ENCODE data around the gene TMEM119. TPM values are rescaled to one million over a fixed set of nuclear protein-coding genes. Genes with fewer than 3 reads are reported as not detected.
A peak's percentile ranks its signal among the peaks of the same experiment; 100 is the strongest.

TMEM119 gene
- total and polyA plus RNA-seq, 2 of the 8 experiments (the other 6 are each of a cell fraction or from before 2014, with no cell fraction given), result 0.35 to 0.61 TPM

DNA sequence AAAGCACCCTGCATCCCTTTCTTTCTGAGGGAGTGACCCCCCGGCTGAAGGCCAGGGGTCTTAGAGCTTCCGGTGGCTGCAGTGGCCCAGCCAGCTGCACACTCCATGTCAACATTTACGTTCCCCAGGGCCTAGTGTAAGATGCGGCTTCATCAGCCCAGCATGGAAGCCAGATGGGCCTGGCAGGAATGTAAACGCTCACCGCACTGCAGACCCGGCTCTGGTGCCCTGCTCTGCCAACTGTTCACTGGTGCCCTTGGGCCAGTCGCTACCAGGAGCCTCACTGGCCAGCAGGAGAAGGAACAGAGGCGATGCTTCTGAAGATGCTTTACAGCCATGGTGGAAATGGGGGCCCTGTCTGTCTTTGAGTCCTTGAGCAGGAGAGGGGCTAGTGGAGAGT lies 8.6 kb upstream of the TMEM119 start:
- no peak overlapping the region; a peak in 1 of 7 replicates for H3K9ac ChIP-seq (replicated peaks in 1 of 4; ENCODE audit: extremely low read depth in 1 of 4, low read depth in 3 of 4, low read length in 3 of 4)
- peak overlapping the region; percentile 65; the same call in 1 of the 2 replicates for H2AK5ac ChIP-seq (ENCODE audit: low read depth, low read length)
- no peaks in the 10 kb centered on the region for H3K79me1 ChIP-seq (ENCODE audit: low read depth, low read length)
- no peak overlapping the region for H3K23ac ChIP-seq (ENCODE audit: insufficient read length)
- H3K4me2 ChIP-seq (ENCODE audit: insufficient read depth in 1 of 2, low read depth in 2 of 2, low read length in 2 of 2), result no peak overlapping the region
- no peaks in the 10 kb centered on the region for H3K79me2 ChIP-seq (ENCODE audit: control insufficient read depth in 1 of 2, insufficient read depth in 2 of 2, low read length in 2 of 2)
- H3K56ac ChIP-seq (replicated peaks; ENCODE audit: insufficient read length, low read depth, low read length), result no peak overlapping the region
- H3K27me3 ChIP-seq (replicated peaks in 1 of 4; ENCODE audit: control insufficient read depth in 3 of 4, extremely low read depth in 1 of 4, insufficient read depth in 3 of 4, low read length in 3 of 4), result no peaks in the 10 kb centered on the region
- 94% methylated on average over 9 of the region's 9 CpGs; no CpG with 5 or more reads in 1 of the 2 experiments for WGBS, 2 experiments (ENCODE audit: extremely low coverage in 1 of 2, insufficient coverage in 1 of 2, insufficient read length in 1 of 2, insufficient replicate concordance in 2 of 2, low coverage in 1 of 2, low lambda C conversion rate in 2 of 2, missing lambda C conversion rate in 1 of 2)
- H4K5ac ChIP-seq (ENCODE audit: insufficient read length, low read depth, low read length), result no peak overlapping the region
- H2BK15ac ChIP-seq (ENCODE audit: low read length), result 0 out of 2 replicates have a peak overlapping the region, but pooled peaks have one; percentile 46
- 0 out of 2 replicates have a peak overlapping the region, but pooled peaks have one; percentile 57 for H2AFZ ChIP-seq (ENCODE audit: low read length)
- H2BK20ac ChIP-seq (ENCODE audit: low read length), result 0 out of 2 replicates have a peak overlapping the region, but pooled peaks have one; percentile 32
- peaks cover 0 to 8% (median 0%) of the 10 kb centered on the region in 4 experiments; a peak in 2 of 7 replicates for H3K4me1 ChIP-seq (replicated peaks in 1 of 4; ENCODE audit: control insufficient read depth in 3 of 4, insufficient read depth in 4 of 4, low read length in 3 of 4)
- no peak overlapping the region for H4K8ac ChIP-seq (ENCODE audit: extremely low read depth, insufficient read depth, low read length)
- H3K23me2 ChIP-seq (ENCODE audit: low read depth, low read length), result peaks cover 9% of the 10 kb centered on the region; the same call in 1 of the 2 replicates
- no peak overlapping the region for H3K14ac ChIP-seq (ENCODE audit: insufficient read length)
- ChIA-PET POLR2A (ENCODE audit: partially characterized antibody) (interaction anchor here (0.7 to 1.4 kb wide), 4 partner anchors 11 to 46 kb away, joined by 3 to 4 read pairs (median 3); partner anchors contain the start of gene ISCU), CTCF (ENCODE audit: partially characterized antibody) (interaction anchor here (0.7 to 22.5 kb wide), 3 partner anchors 11 to 40 kb away, joined by 3 to 523 read pairs (median 63); partner anchors contain the start of genes ISCU and SART3)
- DNase-seq (ENCODE audit: low read depth in 1 of 2, low spot score in 2 of 2) (no peak), FAIRE-seq (no peak)
- H4K91ac ChIP-seq (replicated peaks; ENCODE audit: insufficient read length, low read length), result no peak overlapping the region
- no peaks in the 10 kb centered on the region for H3K36me3 ChIP-seq (ENCODE audit: control insufficient read depth in 2 of 4, insufficient read depth in 4 of 4, low read length in 3 of 4)
- no peaks in the 10 kb centered on the region for H4K20me1 ChIP-seq (replicated peaks in 1 of 2; ENCODE audit: control insufficient read depth in 1 of 2, insufficient read depth in 2 of 2, low read length in 2 of 2)
- no peak overlapping the region for H2BK5ac ChIP-seq (ENCODE audit: low read depth, low read length)
- H3K27ac ChIP-seq (ENCODE audit: low read depth, low read length), result no peak overlapping the region
- H3K4ac ChIP-seq (replicated peaks; ENCODE audit: insufficient read length, low read depth, low read length), result no peak overlapping the region
- H2BK120ac ChIP-seq (replicated peaks; ENCODE audit: low read depth, low read length), result no peak overlapping the region
- H3K18ac ChIP-seq (ENCODE audit: extremely low read depth, low read length), result no peak overlapping the region; the same call in 1 of the 2 replicates
- no peak overlapping the region for H3K4me3 ChIP-seq (ENCODE audit: extremely low read depth in 1 of 4, insufficient read depth in 2 of 4, low read depth in 3 of 4, low read length in 4 of 4)
- H3K9me3 ChIP-seq (ENCODE audit: insufficient read depth in 2 of 2, low read depth in 1 of 2, low read length in 1 of 2), result no peaks in the 10 kb centered on the region
- 0 out of 2 replicates have a peak overlapping the region, but pooled peaks have one; percentile 7 for H2BK12ac ChIP-seq (ENCODE audit: low read depth, low read length)
- TF ChIP-seq BCL11A (IDR thresholded peaks at IDR 0.05; ENCODE audit: low read depth in 2 of 2, low read length in 2 of 2) (no peak), NRF1 (IDR thresholded peaks at IDR 0.05; ENCODE audit: low read depth, low read length) (no peak), CHD2 (IDR thresholded peaks at IDR 0.05; ENCODE audit: low read length) (no peak), BRCA1 (IDR thresholded peaks at IDR 0.05; ENCODE audit: low read depth, low read length) (no peak), TBP (IDR thresholded peaks at IDR 0.05; ENCODE audit: low read depth, low read length) (no peak), EZH2 (IDR thresholded peaks at IDR 0.05; ENCODE audit: low read depth, low read length, severe bottlenecking) (no peak)
